Sigmoid colon (tissue), 4 donors: ENCODE results near the gene ARHGAP12.

Source experiments
- CTCF ChIP-seq, 4 experiments: fragments of 450-650 bp in 3 of 4; fragments of 200-600 bp in 1 of 4; IDR thresholded peaks; one replicate each; pipeline ENCODE4 v1.5.1; 2016 to 2019; ENCODE audit warnings: antibody characterized with exemption in 4 of 4, mild to moderate bottlenecking in 3 of 4, moderate library complexity in 2 of 4
- EP300 ChIP-seq, 4 donors: sonication (generic); formaldehyde crosslinking; IDR thresholded peaks; one replicate each; pipeline ENCODE4 v1.6.1; 2017; ENCODE audit warnings: antibody characterized with exemption in 4 of 4
- POLR2A ChIP-seq, 2 donors: fragments of 450-650 bp; IDR thresholded peaks; one replicate each; pipeline ENCODE4 v1.6.1; 2016; ENCODE audit warnings: antibody characterized with exemption in 2 of 2, mild to moderate bottlenecking in 2 of 2, moderate library complexity in 2 of 2

DNA sequence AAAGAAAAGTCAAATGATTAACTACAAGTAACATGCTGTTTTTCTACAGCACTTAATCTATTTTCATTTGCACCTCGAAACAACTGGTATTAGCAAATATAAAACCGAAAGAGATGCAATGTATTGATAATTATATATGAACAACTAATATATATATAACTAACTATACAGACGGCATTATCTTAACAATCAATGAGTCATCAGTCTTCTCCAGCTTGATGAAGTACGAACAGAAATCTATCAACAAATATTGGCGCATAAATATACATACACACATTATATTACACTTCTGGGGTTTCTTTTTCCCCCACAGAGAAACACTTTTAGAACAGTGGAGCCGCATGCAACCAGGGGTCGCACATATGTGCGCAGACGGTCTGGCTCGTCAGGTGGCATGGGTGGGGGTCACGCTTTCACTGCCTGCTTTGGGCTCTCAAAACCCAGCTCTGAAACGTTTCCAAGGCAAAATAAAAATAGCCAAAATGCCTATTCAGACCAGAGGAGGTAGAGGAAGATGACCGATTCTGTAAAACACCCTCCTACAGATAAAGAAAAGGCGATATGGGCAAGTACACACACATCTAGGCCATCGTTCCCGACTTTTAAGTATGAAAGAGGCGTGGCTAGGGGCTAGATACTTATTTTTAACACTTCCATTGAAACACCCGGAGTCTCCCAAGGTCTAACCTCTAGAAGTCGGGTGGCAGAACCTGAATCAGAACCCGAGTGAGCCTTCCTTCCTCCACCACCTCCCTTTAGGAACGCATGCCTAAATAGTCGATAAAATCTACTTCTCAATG is 1.7 kb downstream of the ARHGAP12 start:
- TF ChIP-seq CTCF (IDR thresholded peaks at IDR 0.05) = no peak
- TF ChIP-seq EP300 (IDR thresholded peaks at IDR 0.05) = no peak
- TF ChIP-seq POLR2A (IDR thresholded peaks at IDR 0.05) = no peak
